ENCODE measurements around the gene GDI2.

Gene GDI2

DNA sequence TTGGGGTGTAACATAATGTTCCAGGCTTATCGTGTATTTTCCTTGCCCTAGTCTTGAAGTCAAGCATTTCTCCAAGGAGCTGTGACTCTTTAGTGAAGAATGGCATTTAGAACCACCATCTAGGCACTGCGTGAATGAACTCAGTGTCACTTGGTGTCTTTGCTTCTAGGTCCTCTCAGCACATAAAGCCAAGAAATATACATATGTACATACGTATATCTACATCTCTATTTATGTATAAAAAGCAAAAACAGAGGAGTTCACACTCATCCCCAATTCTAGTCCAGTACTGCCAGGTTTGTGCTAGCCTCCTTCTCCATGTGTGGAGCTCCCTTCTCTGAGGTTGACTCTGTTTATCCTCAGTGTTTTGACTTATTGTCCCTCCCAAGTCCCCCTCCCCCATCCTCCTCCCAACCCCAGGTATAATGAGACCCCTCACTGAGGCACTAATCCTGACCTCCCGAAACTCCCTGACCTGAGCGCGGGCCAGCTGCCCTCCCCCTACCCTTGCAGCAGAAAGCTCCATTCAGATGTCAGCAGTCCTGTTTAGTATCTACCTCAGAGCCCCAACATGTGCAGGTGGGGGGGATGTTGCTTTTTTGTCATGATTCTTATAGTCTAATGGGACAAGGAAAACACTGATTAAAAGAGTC lies 61.5 kb downstream of the GDI2 start:
- Histone ChIP-seq H2AFZ (ENCODE audit: low read length) (no peak overlapping the region), H3K4me3 (ENCODE audit: low read length) (no peak overlapping the region), H3K4me2 (ENCODE audit: low read depth, low read length) (no peak overlapping the region), H3K9me3 (replicated peaks; ENCODE audit: insufficient read depth, low read length) (no peaks in the 10 kb centered on the region), H3K36me3 (replicated peaks; ENCODE audit: insufficient read depth, low read length) (no peaks in the 10 kb centered on the region; the same call in 1 of the 2 replicates), H3K27me3 (replicated peaks; ENCODE audit: insufficient read depth, low read length) (no peaks in the 10 kb centered on the region), H3F3A (ENCODE audit: insufficient read depth, low read length) (no peaks in the 10 kb centered on the region), H3K79me2 (ENCODE audit: low read length) (no peaks in the 10 kb centered on the region), H3K9ac (ENCODE audit: low read length) (no peak overlapping the region), H4K20me1 (ENCODE audit: insufficient read depth, low read length) (no peaks in the 10 kb centered on the region), H3K4me1 (ENCODE audit: low read length) (no peaks in the 10 kb centered on the region), H3K9me2 (replicated peaks; ENCODE audit: insufficient read depth, low read length) (no peaks in the 10 kb centered on the region), H3K27ac (ENCODE audit: low read length) (no peak overlapping the region)
- no peak for TF ChIP-seq EZH2phosphoT487 (IDR thresholded peaks at IDR 0.05; ENCODE audit: low read length)
- TF ChIP-seq, protein P1, sequence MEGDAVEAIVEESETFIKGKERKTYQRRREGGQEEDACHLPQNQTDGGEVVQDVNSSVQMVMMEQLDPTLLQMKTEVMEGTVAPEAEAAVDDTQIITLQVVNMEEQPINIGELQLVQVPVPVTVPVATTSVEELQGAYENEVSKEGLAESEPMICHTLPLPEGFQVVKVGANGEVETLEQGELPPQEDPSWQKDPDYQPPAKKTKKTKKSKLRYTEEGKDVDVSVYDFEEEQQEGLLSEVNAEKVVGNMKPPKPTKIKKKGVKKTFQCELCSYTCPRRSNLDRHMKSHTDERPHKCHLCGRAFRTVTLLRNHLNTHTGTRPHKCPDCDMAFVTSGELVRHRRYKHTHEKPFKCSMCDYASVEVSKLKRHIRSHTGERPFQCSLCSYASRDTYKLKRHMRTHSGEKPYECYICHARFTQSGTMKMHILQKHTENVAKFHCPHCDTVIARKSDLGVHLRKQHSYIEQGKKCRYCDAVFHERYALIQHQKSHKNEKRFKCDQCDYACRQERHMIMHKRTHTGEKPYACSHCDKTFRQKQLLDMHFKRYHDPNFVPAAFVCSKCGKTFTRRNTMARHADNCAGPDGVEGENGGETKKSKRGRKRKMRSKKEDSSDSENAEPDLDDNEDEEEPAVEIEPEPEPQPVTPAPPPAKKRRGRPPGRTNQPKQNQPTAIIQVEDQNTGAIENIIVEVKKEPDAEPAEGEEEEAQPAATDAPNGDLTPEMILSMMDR (IDR thresholded peaks at IDR 0.05; ENCODE audit: low read length), result no peak
- TF ChIP-seq EZH2 (optimal IDR thresholded peaks at IDR 0.05; ENCODE audit: low read depth, low read length), result no peak
- no peak for DNase-seq

- no peak for DNase-seq
- Histone ChIP-seq H3K4me3 (ENCODE audit: low read length) (no peak overlapping the region), H3F3A (ENCODE audit: insufficient read depth, low read length) (no peaks in the 10 kb centered on the region), H3K36me3 (replicated peaks; ENCODE audit: insufficient read depth, low read length) (no peaks in the 10 kb centered on the region; the same call in 1 of the 2 replicates), H3K4me1 (ENCODE audit: low read length) (no peaks in the 10 kb centered on the region), H3K79me2 (ENCODE audit: low read length) (no peaks in the 10 kb centered on the region), H3K27ac (ENCODE audit: low read length) (no peak overlapping the region), H3K9me2 (replicated peaks; ENCODE audit: insufficient read depth, low read length) (no peaks in the 10 kb centered on the region), H3K27me3 (replicated peaks; ENCODE audit: insufficient read depth, low read length) (no peaks in the 10 kb centered on the region), H3K9ac (ENCODE audit: low read length) (no peak overlapping the region), H4K20me1 (ENCODE audit: insufficient read depth, low read length) (no peaks in the 10 kb centered on the region), H2AFZ (ENCODE audit: low read length) (no peak overlapping the region), H3K4me2 (ENCODE audit: low read depth, low read length) (no peak overlapping the region), H3K9me3 (replicated peaks; ENCODE audit: insufficient read depth, low read length) (no peaks in the 10 kb centered on the region)
- no peak for TF ChIP-seq EZH2phosphoT487 (IDR thresholded peaks at IDR 0.05; ENCODE audit: low read length)
- TF ChIP-seq, protein P1 (IDR thresholded peaks at IDR 0.05; ENCODE audit: low read length), result no peak
- no peak for TF ChIP-seq EZH2 (optimal IDR thresholded peaks at IDR 0.05; ENCODE audit: low read depth, low read length)
Observed at GRCh38 chr10:5748394-5748803, 64.8 kb downstream of the GDI2 start.

GRCh38 chr10:5746197-5746596 lies 67.0 kb downstream of the GDI2 start:
- no peaks in the 10 kb centered on the region for H3K9me2 ChIP-seq (replicated peaks; ENCODE audit: insufficient read depth, low read length)
- H3K36me3 ChIP-seq (replicated peaks; ENCODE audit: insufficient read depth, low read length), result no peaks in the 10 kb centered on the region; the same call in 1 of the 2 replicates
- no peak overlapping the region for H3K9ac ChIP-seq (ENCODE audit: low read length)
- H4K20me1 ChIP-seq (ENCODE audit: insufficient read depth, low read length), result no peaks in the 10 kb centered on the region
- no peak overlapping the region for H2AFZ ChIP-seq (ENCODE audit: low read length)
- no peaks in the 10 kb centered on the region for H3K9me3 ChIP-seq (replicated peaks; ENCODE audit: insufficient read depth, low read length)
- no peak for DNase-seq
- peaks cover 4% of the 10 kb centered on the region; the same call in 1 of the 2 replicates for H3K4me1 ChIP-seq (ENCODE audit: low read length)
- H3K27me3 ChIP-seq (replicated peaks; ENCODE audit: insufficient read depth, low read length), result no peaks in the 10 kb centered on the region
- no peak overlapping the region for H3K4me3 ChIP-seq (ENCODE audit: low read length)
- TF ChIP-seq EZH2phosphoT487 (IDR thresholded peaks at IDR 0.05; ENCODE audit: low read length), result no peak
- TF ChIP-seq, protein P1 (IDR thresholded peaks at IDR 0.05; ENCODE audit: low read length), result no peak
- TF ChIP-seq EZH2 (optimal IDR thresholded peaks at IDR 0.05; ENCODE audit: low read depth, low read length), result no peak
- H3K27ac ChIP-seq (ENCODE audit: low read length), result no peak overlapping the region
- no peaks in the 10 kb centered on the region for H3K79me2 ChIP-seq (ENCODE audit: low read length)
- no peaks in the 10 kb centered on the region for H3F3A ChIP-seq (ENCODE audit: insufficient read depth, low read length)
- H3K4me2 ChIP-seq (ENCODE audit: low read depth, low read length), result no peak overlapping the region

Measured in MM.1S (cell line).